Raji (cell line): ENCODE results near the gene AHCYL2.

Experiments used
- POLR2A ChIP-seq: IDR thresholded peaks from 2 replicates; pipeline ENCODE4 v1.6.1; 2011; ENCODE audit warnings: low read depth, low read length, control low read depth; ENCODE audit not compliant: insufficient read depth

Gene AHCYL2

DNA sequence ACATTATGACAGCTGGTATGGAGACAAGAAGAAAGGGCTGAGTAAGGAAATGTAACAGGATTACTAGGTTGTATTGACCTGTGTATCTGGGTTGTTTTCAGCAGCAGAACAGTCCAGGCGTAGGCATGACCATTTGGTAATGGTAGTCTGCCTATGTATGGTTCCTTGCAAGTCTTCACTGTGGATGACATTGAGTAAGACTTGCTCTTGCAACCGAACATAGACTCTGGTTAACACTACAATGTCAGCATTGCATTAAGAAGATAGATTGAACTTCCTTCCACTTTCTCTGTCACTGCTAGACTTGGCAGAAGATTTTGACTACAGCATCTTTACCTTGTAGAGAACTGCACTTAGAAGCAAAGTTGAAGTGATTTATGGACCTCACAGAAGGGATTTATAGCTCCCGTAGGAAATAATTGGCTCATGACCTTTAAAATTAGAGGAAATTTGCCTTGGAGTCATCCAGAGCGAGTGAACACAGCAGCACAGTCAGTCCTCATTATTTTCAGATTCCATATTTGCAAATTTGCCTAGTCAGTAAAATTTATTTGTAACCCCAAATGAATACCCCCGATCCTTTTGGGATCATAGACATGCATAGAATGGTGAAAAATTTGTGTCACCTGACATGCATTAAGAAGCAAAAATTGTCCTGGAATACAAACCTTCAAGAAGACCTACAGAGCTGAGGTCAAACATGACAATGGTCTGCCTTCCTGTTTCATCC, 129.8 kb downstream of the AHCYL2 start:
- TF ChIP-seq POLR2A: no peak

DNA sequence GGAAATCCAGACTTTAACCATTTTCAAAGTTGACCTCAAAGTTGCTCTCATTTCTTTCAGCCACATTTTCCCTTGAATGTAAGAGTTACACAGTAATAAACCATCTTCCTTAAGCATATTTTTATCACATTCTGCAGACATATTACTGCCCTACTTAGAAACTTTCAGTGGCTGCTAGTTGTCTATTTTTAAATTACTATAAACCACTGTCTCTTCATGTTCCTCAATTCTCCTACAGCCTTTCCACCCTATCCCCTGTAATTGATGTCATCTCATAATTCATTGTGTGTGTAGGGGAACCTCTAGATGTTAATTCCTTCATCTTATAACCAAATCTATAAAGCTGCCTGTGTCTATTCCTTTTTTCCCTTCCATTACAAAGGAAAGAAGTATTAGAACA, 131.3 kb downstream of the AHCYL2 start:
- TF ChIP-seq POLR2A: no peak

DNA sequence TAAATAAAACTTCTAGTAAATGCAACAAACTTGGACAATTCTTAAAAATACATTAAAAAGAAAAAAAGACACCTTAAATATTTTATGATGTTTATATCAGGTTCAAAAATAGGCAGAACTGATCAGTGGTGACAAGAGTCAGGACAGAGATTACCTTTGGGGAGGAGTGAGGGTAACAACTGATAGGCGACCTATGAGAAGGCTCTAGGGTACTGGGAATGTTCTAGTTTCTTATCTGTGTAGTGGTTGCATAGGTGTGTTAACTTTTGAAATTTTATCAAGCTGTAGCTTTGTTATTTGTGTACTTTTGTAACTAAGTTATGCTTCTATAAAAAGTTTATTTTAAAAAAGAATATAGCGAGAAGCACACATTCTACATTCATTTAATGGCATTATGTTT, 134.3 kb downstream of the AHCYL2 start:
- TF ChIP-seq POLR2A: no peak

DNA sequence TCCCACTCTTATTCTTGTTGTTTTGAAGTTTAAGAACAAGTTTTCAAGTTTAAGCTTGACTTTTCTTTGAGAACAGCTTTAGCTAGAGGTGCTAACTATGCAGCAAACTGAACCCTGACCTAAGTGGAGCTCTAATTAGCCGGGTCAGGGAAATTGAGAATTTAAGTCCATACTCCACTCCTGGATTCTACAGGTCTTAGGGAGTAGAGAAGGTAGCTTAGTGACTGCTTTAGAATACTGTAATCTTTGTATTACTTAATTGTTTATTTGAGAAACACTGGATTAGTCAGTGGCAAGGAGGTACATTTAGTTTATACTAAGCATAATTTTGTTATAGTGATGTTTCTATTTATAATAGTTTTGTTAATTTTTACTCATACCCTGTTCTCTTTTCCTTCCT, 134.8 kb downstream of the AHCYL2 start:
- no peak for TF ChIP-seq POLR2A

DNA sequence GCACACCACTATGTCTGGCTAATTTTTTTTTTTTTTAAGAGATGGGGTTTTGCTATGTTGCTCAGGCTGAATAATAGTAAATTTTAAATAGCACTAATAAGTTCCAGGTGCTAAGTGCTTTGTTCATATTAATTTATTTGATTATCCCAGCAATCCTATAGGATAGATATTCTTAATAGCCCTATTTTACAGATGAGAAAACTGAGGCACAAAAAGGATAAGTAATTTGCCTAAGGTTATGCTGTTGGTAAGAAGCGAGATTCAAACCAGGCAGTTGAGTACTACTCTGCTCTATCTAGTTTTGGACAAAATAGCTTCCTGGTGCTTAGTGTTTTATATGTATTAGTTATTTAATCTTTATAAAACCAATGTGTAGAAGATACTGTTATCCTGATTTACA, 136.9 kb downstream of the AHCYL2 start:
- no peak for TF ChIP-seq POLR2A

DNA sequence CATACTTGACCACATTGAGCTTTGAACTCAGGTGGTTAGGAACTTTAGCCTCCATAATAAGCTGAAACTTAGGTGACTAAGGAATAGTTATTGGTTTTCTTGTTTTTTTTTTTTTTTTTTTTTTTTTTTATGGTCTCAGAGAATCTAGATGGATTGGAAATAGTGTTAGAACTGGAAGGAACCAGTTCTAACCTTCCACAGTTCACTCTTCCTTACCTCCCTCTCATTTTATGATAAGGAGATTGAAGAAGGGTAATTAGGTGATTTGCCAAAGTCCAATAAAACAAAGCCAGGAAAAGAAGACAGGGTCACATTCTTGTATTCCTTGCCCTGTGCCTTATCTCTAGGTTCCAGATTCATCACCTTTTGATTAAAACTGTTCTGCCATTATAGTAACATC, 137.7 kb downstream of the AHCYL2 start:
- no peak for TF ChIP-seq POLR2A

DNA sequence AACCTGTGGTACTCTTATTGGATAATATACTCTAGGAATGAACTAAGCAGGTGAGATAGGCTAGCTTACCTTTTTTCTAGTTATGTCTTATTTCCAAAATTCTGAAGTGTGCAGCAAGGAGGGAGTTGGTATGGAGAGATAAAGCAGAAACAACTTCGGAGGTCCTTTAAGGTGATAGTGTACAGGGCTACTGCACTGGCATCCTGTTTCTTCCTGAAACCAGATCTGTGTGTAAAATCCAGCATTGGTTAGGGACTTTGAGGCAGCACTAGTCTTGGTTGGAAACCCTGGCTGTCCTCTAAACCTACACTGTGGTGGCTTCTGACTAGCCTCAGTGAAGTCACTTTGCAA, 142.5 kb downstream of the AHCYL2 start:
- no peak for TF ChIP-seq POLR2A

DNA sequence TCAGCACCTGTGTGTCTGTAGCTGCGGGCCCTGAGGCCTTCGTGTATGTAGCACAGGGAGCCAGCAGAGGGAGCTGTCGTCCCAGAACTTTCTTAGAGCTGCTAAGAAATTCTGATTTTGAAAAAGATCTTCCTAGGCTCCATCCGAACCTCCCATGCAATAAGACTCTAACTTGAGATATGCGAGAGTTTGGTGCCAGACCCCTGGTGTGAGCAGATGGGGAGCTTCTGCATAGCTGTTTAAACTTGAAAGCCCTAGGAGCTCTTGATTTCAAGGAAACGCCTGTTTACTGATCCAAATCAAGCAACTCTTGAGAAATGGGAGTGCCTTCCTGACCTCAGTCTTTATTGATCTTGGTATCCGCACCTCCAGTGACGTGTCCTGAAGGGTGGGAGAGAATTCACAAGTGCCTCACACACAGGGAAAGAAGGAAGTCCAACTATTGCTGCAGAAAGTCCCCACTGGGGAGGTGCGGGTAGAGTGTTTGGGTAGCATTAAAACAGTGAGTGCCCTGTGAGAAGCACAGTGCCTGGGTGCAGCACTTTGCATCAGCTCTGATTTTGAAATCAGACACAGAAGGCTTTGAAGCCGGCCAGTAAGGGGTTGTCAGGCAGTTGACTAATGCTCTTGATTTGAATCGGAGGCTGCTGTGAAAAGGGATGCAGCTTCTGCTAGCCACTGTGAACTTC, 143.0 kb downstream of the AHCYL2 start:
- no peak for TF ChIP-seq POLR2A

DNA sequence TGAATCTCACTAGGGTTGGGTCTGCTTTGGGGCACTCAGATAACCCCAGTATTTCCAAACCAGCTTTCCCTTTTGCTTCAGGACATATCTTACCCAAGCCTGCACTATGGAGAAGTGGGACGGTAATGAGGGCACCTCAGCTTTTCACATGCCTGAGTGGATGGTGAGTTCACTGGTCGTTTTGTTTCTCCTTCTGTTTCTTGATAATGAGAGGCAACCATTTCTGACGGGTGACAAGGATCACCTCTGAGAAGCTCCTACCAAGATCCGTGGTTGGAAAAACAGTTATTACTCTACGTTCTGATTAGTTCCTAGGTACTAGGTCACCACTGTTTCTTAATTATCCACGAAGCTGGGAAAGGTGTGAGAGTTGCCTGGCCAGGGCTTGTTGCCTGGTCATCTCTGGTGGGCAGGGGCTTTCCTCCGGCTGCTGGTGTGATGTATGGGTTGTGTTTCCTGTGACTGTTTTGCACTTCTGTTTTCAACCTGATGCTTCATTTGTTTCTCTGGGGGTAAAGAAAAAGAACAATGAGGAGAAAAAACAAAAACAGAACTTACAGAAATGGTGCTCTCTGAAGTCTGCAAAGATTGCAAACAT, 143.7 kb downstream of the AHCYL2 start:
- no peak for TF ChIP-seq POLR2A

DNA sequence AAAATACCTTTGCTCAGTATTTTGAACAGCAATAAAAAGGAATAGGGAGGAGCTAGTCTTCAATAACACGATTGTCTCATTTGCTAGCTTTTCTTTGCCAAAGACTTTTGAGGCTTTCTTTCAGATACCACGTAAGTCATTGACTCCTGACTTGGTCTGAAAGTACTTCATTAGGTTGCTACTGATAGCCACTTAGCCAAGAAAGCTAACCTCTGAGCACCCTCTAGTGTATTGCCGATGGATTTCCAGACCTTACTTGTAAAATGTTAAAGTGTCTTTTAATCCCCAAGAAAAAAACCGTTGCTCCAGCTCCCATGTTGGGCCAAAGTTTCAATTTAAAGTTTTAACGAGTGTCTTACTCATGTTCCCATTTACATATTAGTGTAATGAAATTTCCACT, 146.0 kb downstream of the AHCYL2 start:
- no peak for TF ChIP-seq POLR2A

DNA sequence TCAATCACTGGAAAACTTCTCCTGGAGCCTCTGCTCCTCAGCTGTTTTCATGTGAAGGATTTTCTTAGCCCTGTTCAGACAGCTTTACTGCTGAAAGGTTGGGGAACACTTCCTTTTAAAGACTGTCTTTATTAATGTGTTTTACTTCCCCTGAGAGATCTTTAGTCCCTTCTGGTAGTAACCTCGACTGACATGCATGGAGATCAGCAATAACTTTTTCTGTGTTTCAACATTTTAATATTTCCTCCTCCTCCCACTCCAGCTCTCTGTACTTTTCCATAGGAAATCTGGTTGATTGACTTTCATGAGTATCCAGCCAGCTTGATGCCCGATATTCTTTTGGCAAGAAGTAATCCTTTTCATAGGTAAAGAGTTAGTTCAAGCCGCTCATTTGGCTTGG, 146.7 kb downstream of the AHCYL2 start:
- TF ChIP-seq POLR2A: no peak

DNA sequence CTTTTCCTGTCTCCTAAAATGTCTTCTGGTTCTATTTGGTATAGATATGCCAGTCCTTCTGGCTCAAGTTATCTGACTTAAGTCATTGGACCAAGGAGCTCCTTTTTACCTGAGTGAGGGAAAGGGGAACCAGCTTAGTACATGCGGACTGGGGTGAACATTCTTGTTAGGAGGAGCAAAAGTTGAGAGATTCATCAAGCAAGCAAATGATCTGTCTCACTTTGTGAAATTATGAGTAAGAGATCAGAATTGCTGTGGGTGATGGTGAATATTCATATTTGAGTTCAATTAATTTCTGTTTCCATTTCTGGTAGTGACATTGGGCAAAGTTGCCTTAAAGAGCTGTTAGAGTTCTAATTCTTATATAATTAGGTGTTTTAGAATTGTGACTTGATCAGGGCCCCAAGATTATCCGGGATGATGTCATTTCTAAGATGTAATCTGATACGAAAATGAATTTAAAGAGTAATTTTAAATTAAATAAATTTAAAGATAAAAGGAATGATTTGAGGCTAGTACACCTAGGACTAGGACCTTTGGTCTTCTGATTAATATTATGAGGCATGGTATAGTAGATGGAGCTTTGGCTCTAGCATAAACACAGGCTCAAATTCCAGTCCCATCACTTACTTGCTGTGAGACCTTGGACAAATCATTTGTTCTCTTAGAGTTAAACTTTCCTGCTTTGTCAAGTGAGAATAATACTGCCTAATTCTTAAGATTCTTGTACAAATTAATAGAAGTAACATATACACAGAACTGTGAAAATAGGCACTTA, 149.0 kb downstream of the AHCYL2 start:
- TF ChIP-seq POLR2A: no peak

DNA sequence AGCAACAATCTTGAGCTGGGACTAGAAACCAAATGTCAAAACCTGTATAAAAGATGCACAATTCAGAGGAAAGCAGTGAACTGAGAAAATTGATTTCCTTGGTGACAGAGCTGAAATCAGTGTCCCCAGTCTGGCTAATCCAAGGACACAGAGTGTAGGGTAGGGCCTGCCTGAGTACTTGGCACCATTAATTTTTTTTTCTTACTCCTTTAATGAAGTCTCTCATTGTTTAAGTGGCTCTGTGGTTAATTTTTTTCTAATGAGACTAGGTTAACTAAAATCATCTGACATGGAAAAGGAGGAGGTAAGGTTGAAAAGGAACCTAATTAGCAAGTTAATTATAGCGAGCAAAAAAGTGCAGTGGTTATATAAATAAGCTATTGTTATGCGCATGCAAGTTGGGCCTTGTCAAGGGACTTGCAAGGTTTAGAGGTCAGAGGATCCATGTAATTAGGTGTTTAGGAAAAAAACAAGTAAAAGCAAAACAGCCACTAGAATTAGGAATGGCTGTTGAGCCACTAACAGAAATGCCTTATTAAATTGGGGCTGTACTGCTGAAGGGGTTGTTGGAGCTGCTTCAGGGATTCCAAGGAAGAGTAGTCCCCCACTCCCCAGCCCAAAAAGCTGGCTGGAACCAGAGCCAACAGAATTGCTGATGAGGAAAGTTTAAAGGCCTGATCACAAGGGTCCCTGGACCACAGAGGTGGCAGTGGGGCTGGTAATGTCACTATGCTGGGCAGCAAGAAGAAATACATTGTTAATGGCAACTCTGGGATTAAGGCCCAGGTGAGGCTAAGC, 150.5 kb downstream of the AHCYL2 start:
- TF ChIP-seq POLR2A: no peak

DNA sequence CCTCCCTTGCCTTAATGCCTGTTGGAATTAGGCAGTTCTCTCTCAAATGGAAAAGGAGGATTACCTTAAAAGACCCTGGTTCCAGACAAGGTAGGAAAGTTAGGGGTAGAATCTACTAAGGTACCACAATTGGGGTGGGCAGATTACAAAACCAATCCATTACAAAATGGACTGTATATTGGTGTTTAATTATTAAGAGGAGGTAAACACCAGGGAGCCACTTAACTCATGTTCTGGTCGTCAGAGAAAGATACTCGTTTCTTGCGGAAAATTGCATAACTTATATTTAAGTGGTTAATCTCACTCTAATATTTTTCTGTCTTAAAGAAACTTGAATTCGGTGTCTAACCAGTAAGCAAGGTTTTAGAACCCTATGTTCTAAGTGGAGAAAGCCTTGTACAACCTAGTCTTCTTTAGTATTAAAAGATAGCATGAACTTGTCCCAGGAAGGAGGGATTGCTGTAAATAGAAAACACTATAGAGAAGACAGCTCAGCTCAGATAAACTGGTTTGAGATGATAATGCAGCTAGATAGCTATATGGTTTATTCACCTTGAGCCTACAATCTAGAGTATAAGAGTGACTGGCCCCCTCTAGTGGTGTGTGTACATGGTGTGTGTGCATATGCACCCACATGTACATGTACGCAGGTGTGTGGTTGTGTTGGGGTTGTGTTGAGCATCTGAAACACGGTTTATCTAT, 151.4 kb downstream of the AHCYL2 start:
- TF ChIP-seq POLR2A: no peak
